ENCODE measurements around the gene E2F6. TPM values are rescaled to one million over a fixed set of nuclear protein-coding genes. Genes with fewer than 3 reads are reported as not detected.

The E2F6 gene
- total and polyA plus RNA-seq, 2 of the 13 experiments (the other 11 are each of a cell fraction or from before 2014, with no cell fraction given): 27.3 to 36.0 TPM

DNA sequence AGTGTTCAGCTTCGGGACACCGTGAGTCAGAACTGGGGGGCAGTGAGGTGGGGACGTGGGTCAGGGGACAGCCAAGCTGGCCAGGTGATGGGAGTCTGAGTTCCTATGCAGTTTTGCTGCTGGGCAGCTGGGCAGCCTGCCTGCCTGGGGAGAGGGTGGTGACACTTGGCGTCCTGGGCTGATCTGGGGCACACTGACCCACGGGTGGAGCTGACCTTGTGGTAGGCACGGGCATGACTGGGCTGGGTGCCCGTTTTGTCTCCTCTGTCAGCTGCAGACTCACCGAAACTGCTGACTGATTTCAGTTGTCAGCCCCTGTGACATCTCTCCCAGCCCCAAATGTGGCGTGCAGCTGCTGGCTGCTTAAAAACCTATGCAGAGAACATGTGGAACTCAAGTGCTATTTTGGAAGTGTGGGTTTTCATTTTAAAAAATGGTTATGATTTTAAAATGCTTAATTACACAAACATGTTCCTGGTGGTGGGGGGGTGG, 32.6 kb upstream of the E2F6 start (continued):
- TF ChIP-seq SALL2 (CRISPR knock-in tag; IDR thresholded peaks at IDR 0.05) (no peak), ZNF44 (CRISPR knock-in tag; IDR thresholded peaks at IDR 0.05) (no peak), ZNF570 (CRISPR knock-in tag; IDR thresholded peaks at IDR 0.05; ENCODE audit: borderline replicate concordance) (no peak), ZNF496 (CRISPR knock-in tag; IDR thresholded peaks at IDR 0.05; ENCODE audit: insufficient replicate concordance) (no peak), THAP11 (CRISPR knock-in tag; IDR thresholded peaks at IDR 0.05) (no peak), TCF12 (IDR thresholded peaks at IDR 0.05) (no peak), TCF12 (CRISPR knock-in tag; IDR thresholded peaks at IDR 0.05) (no peak), TP53 (CRISPR knock-in tag; conservative IDR thresholded peaks at IDR 0.05) (no peak), SMARCE1 (IDR thresholded peaks at IDR 0.05; ENCODE audit: borderline replicate concordance) (no peak), ZBTB26 (CRISPR knock-in tag; IDR thresholded peaks at IDR 0.05; ENCODE audit: borderline replicate concordance) (no peak), ZNF577 (CRISPR knock-in tag; IDR thresholded peaks at IDR 0.05; ENCODE audit: borderline replicate concordance, low read depth) (no peak), ZC3H13 (CRISPR knock-in tag; IDR thresholded peaks at IDR 0.05) (no peak), ZNF407 (CRISPR knock-in tag; IDR thresholded peaks at IDR 0.05; ENCODE audit: not compliant biosample characterization) (no peak), POGK (CRISPR knock-in tag; conservative IDR thresholded peaks at IDR 0.05) (no peak), NCOR1 (IDR thresholded peaks at IDR 0.05; ENCODE audit: borderline replicate concordance, low read length) (no peak), DPF2 (CRISPR knock-in tag; IDR thresholded peaks at IDR 0.05; ENCODE audit: borderline replicate concordance, low read depth) (0 out of 2 replicates have a peak, but pooled peaks have one; percentile 21), ZNF615 (CRISPR knock-in tag; IDR thresholded peaks at IDR 0.05; ENCODE audit: borderline replicate concordance) (no peak), ZNF773 (CRISPR knock-in tag; IDR thresholded peaks at IDR 0.05; ENCODE audit: borderline replicate concordance) (no peak), MAFG (CRISPR knock-in tag; IDR thresholded peaks at IDR 0.05) (no peak), ZNF878 (CRISPR knock-in tag; IDR thresholded peaks at IDR 0.05) (no peak)

Data from HepG2 (cell line).